Upper lobe of right lung (tissue), 1 donor: ENCODE results near the gene TRPM5. TPM values are rescaled to one million over a fixed set of nuclear protein-coding genes. Genes with fewer than 3 reads are reported as not detected.

Source experiments
- ATAC-seq: fragments of 200-7000 bp; cut with Tn5 transposase; one replicate; pipeline ENCODE4 v1.9.1; 2020; ENCODE audit warnings: mild to moderate bottlenecking, moderate library complexity
- DNase-seq: peaks from one replicate; pipeline ENCODE4 v3.0.0-alpha.2; 2020
- H3K27ac ChIP-seq: fragments of 200-600 bp; one replicate; pipeline ENCODE4 v1.8.0; 2022
- H3K27me3 ChIP-seq: fragments of 200-600 bp; one replicate; pipeline ENCODE4 v1.8.0; 2022; ENCODE audit warnings: mild to moderate bottlenecking
- H3K36me3 ChIP-seq: fragments of 200-600 bp; one replicate; pipeline ENCODE4 v1.8.0; 2022
- H3K4me1 ChIP-seq: fragments of 200-600 bp; one replicate; pipeline ENCODE4 v1.8.0; 2022
- H3K4me3 ChIP-seq: fragments of 200-600 bp; one replicate; pipeline ENCODE4 v1.8.0; 2022; ENCODE audit warnings: mild to moderate bottlenecking
- H3K9me3 ChIP-seq: fragments of 200-600 bp; one replicate; pipeline ENCODE4 v1.8.0; 2022
- CTCF ChIP-seq: fragments of 200-600 bp; IDR thresholded peaks from one replicate; pipeline ENCODE4 v1.8.0; 2022; ENCODE audit warnings: antibody characterized with exemption
- intact Hi-C: fragments of 100-400 bp; cut with DNase I; formaldehyde crosslinking; loops from one replicate; pipeline ENCODE4 v1.11.0; 2022
- total RNA-seq: library from RNA; stranded (reverse); fragmentation: NEBNext Ultra II Directional; extraction: Animal tissue kit (Norgen Biotek cat#: 25700); gene quantifications from one replicate; pipeline ENCODE4 v1.2.1, GENCODE V29; 2021
- donor health status: DM: no; HTN: yes; CAD: no; lungs with severe emphysema.

TRPM5 gene
- total RNA-seq, 1 donor from 2014 or later, result not detected

GRCh38 chr11:2432628-2433071 lies 11.7 kb downstream of the TRPM5 start:
- no peak overlapping the region for H3K4me3 ChIP-seq
- DNase-seq, result peak; percentile 51
- intact Hi-C loops, result no loop called here

GRCh38 chr11:2432171-2432621 lies 12.1 kb downstream of the TRPM5 start:
- Histone ChIP-seq H3K4me3 (no peak overlapping the region), H3K27me3 (no peaks in the 10 kb centered on the region), H3K36me3 (no peaks in the 10 kb centered on the region), H3K4me1 (no peaks in the 10 kb centered on the region), H3K9me3 (no peaks in the 10 kb centered on the region), H3K27ac (no peak overlapping the region)
- DNase-seq, result peak; percentile 60
- no peak for TF ChIP-seq CTCF
- intact Hi-C loops, result no loop called here
- ATAC-seq, result no peak

More at GRCh38 chr11:2432628-2433071, 11.7 kb downstream of the TRPM5 start:
- H3K9me3 ChIP-seq, result no peaks in the 10 kb centered on the region
- H3K27me3 ChIP-seq, result no peaks in the 10 kb centered on the region
- no peak for ATAC-seq
- H3K36me3 ChIP-seq, result no peaks in the 10 kb centered on the region
- no peaks in the 10 kb centered on the region for H3K4me1 ChIP-seq
- no peak overlapping the region for H3K27ac ChIP-seq
- no peak for TF ChIP-seq CTCF

- H3K4me1 ChIP-seq, result no peaks in the 10 kb centered on the region
- no peaks in the 10 kb centered on the region for H3K36me3 ChIP-seq
- H3K4me3 ChIP-seq, result no peak overlapping the region
- H3K27ac ChIP-seq, result no peak overlapping the region
- intact Hi-C loops, result no loop called here
- no peak for TF ChIP-seq CTCF
- no peak for ATAC-seq
- no peaks in the 10 kb centered on the region for H3K27me3 ChIP-seq
- no peaks in the 10 kb centered on the region for H3K9me3 ChIP-seq
- peak; percentile 3 for DNase-seq
These were observed 12.9 kb downstream of the TRPM5 start for GRCh38 chr11:2431395-2431794.

GRCh38 chr11:2428322-2428795 lies 16.0 kb downstream of the TRPM5 start:
- Histone ChIP-seq H3K27ac (no peak overlapping the region), H3K36me3 (no peaks in the 10 kb centered on the region), H3K27me3 (no peaks in the 10 kb centered on the region), H3K9me3 (no peaks in the 10 kb centered on the region), H3K4me3 (no peak overlapping the region), H3K4me1 (no peaks in the 10 kb centered on the region)
- peak; percentile 89 for DNase-seq
- TF ChIP-seq CTCF, result peak; percentile 87
- intact Hi-C loops, result loop anchor here (2.0 kb wide), 1 partner anchor 102 kb away; no protein-coding TSS in a partner anchor
- ATAC-seq, result peak; percentile 84

GRCh38 chr11:2427721-2428321 lies 16.5 kb downstream of the TRPM5 start:
- no peak for ATAC-seq
- DNase-seq, result no peak
- Histone ChIP-seq H3K27ac (no peak overlapping the region), H3K9me3 (no peaks in the 10 kb centered on the region), H3K4me3 (no peak overlapping the region), H3K27me3 (no peaks in the 10 kb centered on the region), H3K36me3 (no peaks in the 10 kb centered on the region), H3K4me1 (no peaks in the 10 kb centered on the region)
- TF ChIP-seq CTCF, result no peak
- intact Hi-C loops, result loop anchor here (2.0 kb wide), 1 partner anchor 103 kb away; no protein-coding TSS in a partner anchor
